Measurements from ENCODE around the gene RNASE12.
"Not testable (repeated sequence)": the region's sequence is repeated elsewhere in the genome, so short reads cannot be mapped to it uniquely, and the experiment has no call there.

Gene RNASE12

GRCh38 chr14:20606190-20606901, 15.2 kb upstream of the RNASE12 start:
- peak; percentile 72 for TF ChIP-seq CTCF (IDR thresholded peaks at IDR 0.05; ENCODE audit: low read depth, low read length)
- DNase-seq = peak; percentile 48

GRCh38 chr14:20603813-20604690, 12.9 kb upstream of the RNASE12 start:
- DNase-seq = no peak
- Histone ChIP-seq H3K27ac (no peak overlapping the region), H3K9me3 (ENCODE audit: severe bottlenecking) (no peaks in the 10 kb centered on the region), H3K36me3 (no peaks in the 10 kb centered on the region), H3K4me3 (ENCODE audit: low read depth, low read length) (no peak overlapping the region), H3K27me3 (ENCODE audit: insufficient read depth, low read depth, severe bottlenecking) (peaks cover 92% of the 10 kb centered on the region)
- no peak for TF ChIP-seq CTCF (IDR thresholded peaks at IDR 0.05; ENCODE audit: low read depth, low read length)

More at GRCh38 chr14:20606190-20606901, 15.2 kb upstream of the RNASE12 start:
- no peaks in the 10 kb centered on the region for H3K9me3 ChIP-seq (ENCODE audit: severe bottlenecking)
- H3K27me3 ChIP-seq (ENCODE audit: insufficient read depth, low read depth, severe bottlenecking) = peaks cover 88% of the 10 kb centered on the region
- H3K27ac ChIP-seq = no peak overlapping the region
- no peak overlapping the region for H3K4me3 ChIP-seq (ENCODE audit: low read depth, low read length)
- no peaks in the 10 kb centered on the region for H3K36me3 ChIP-seq

- H3K27ac ChIP-seq = no peak overlapping the region
- no peak overlapping the region for H3K4me3 ChIP-seq (ENCODE audit: low read depth, low read length)
- H3K27me3 ChIP-seq (ENCODE audit: insufficient read depth, low read depth, severe bottlenecking) = peaks cover 93% of the 10 kb centered on the region
- DNase-seq = no peak
- H3K9me3 ChIP-seq (ENCODE audit: severe bottlenecking) = no peaks in the 10 kb centered on the region
- no peak for TF ChIP-seq CTCF (IDR thresholded peaks at IDR 0.05; ENCODE audit: low read depth, low read length)
- H3K36me3 ChIP-seq = no peaks in the 10 kb centered on the region
Observed at GRCh38 chr14:20602583-20602982, 11.4 kb upstream of the RNASE12 start.

GRCh38 chr14:20601522-20601921, 10.3 kb upstream of the RNASE12 start:
- Histone ChIP-seq H3K36me3 (no peaks in the 10 kb centered on the region), H3K4me3 (ENCODE audit: low read depth, low read length) (no peak overlapping the region), H3K27ac (no peak overlapping the region), H3K9me3 (ENCODE audit: severe bottlenecking) (no peaks in the 10 kb centered on the region), H3K27me3 (ENCODE audit: insufficient read depth, low read depth, severe bottlenecking) (peaks cover 94% of the 10 kb centered on the region)
- no peak for DNase-seq
- no peak for TF ChIP-seq CTCF (IDR thresholded peaks at IDR 0.05; ENCODE audit: low read depth, low read length)

- no peak for TF ChIP-seq CTCF (IDR thresholded peaks at IDR 0.05; ENCODE audit: low read depth, low read length)
- no peaks in the 10 kb centered on the region for H3K36me3 ChIP-seq
- no peak overlapping the region for H3K4me3 ChIP-seq (ENCODE audit: low read depth, low read length)
- H3K27me3 ChIP-seq (ENCODE audit: insufficient read depth, low read depth, severe bottlenecking) = peaks cover 82% of the 10 kb centered on the region
- peaks cover 2% of the 10 kb centered on the region for H3K9me3 ChIP-seq (ENCODE audit: severe bottlenecking)
- H3K27ac ChIP-seq = no peak overlapping the region
- no peak for DNase-seq
Observed at GRCh38 chr14:20597108-20597507, 5.9 kb upstream of the RNASE12 start.

GRCh38 chr14:20595726-20596125, 4.5 kb upstream of the RNASE12 start:
- not testable (repeated sequence) for DNase-seq; H3K36me3 ChIP-seq; H3K9me3 ChIP-seq (ENCODE audit: severe bottlenecking); H3K27ac ChIP-seq; H3K4me3 ChIP-seq (ENCODE audit: low read depth, low read length)
- H3K27me3 ChIP-seq (ENCODE audit: insufficient read depth, low read depth, severe bottlenecking) = peaks cover 75% of the 10 kb centered on the region

All from WERI-Rb-1 (cell line).